ENCODE measurements around the gene NKX2-1. TPM values are rescaled to one million over a fixed set of nuclear protein-coding genes. Genes with fewer than 3 reads are reported as not detected.
A peak's percentile ranks its signal among the peaks of the same experiment; 100 is the strongest.

NKX2-1 gene
- total and polyA plus RNA-seq, 2 of the 13 experiments (the other 11 are each of a cell fraction or from before 2014, with no cell fraction given), result not detected

GRCh38 chr14:36520601-36521525, 831 bp upstream of the NKX2-1 start (continued):
- TF ChIP-seq GMEB1 (CRISPR knock-in tag; IDR thresholded peaks at IDR 0.05; ENCODE audit: borderline replicate concordance), result no peak
- no peak for TF ChIP-seq ZMYM4 (CRISPR knock-in tag; IDR thresholded peaks at IDR 0.05)
- TF ChIP-seq MIER3 (CRISPR knock-in tag; IDR thresholded peaks at IDR 0.05; ENCODE audit: borderline replicate concordance), result no peak
- TF ChIP-seq ZBTB42 (CRISPR knock-in tag; IDR thresholded peaks at IDR 0.05), result no peak
- TF ChIP-seq ATF3 (CRISPR knock-in tag; IDR thresholded peaks at IDR 0.05), result no peak
- no peak for TF ChIP-seq CEBPG (CRISPR knock-in tag; IDR thresholded peaks at IDR 0.05)
- TF ChIP-seq ZIK1 (CRISPR knock-in tag; IDR thresholded peaks at IDR 0.05; ENCODE audit: borderline replicate concordance, low read depth), result no peak
- TF ChIP-seq, protein P1, sequence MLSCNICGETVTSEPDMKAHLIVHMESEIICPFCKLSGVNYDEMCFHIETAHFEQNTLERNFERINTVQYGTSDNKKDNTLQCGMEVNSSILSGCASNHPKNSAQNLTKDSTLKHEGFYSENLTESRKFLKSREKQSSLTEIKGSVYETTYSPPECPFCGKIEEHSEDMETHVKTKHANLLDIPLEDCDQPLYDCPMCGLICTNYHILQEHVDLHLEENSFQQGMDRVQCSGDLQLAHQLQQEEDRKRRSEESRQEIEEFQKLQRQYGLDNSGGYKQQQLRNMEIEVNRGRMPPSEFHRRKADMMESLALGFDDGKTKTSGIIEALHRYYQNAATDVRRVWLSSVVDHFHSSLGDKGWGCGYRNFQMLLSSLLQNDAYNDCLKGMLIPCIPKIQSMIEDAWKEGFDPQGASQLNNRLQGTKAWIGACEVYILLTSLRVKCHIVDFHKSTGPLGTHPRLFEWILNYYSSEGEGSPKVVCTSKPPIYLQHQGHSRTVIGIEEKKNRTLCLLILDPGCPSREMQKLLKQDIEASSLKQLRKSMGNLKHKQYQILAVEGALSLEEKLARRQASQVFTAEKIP (CRISPR knock-in tag; IDR thresholded peaks at IDR 0.05; ENCODE audit: borderline replicate concordance), result no peak
- TF ChIP-seq ZNF558 (CRISPR knock-in tag; IDR thresholded peaks at IDR 0.05; ENCODE audit: borderline replicate concordance), result no peak
- TF ChIP-seq KDM2A (CRISPR knock-in tag; IDR thresholded peaks at IDR 0.05; ENCODE audit: borderline replicate concordance, low read depth), result peak; percentile 95
- TF ChIP-seq ZNF775 (CRISPR knock-in tag; IDR thresholded peaks at IDR 0.05; ENCODE audit: borderline replicate concordance), result no peak
- TF ChIP-seq, protein P2, sequence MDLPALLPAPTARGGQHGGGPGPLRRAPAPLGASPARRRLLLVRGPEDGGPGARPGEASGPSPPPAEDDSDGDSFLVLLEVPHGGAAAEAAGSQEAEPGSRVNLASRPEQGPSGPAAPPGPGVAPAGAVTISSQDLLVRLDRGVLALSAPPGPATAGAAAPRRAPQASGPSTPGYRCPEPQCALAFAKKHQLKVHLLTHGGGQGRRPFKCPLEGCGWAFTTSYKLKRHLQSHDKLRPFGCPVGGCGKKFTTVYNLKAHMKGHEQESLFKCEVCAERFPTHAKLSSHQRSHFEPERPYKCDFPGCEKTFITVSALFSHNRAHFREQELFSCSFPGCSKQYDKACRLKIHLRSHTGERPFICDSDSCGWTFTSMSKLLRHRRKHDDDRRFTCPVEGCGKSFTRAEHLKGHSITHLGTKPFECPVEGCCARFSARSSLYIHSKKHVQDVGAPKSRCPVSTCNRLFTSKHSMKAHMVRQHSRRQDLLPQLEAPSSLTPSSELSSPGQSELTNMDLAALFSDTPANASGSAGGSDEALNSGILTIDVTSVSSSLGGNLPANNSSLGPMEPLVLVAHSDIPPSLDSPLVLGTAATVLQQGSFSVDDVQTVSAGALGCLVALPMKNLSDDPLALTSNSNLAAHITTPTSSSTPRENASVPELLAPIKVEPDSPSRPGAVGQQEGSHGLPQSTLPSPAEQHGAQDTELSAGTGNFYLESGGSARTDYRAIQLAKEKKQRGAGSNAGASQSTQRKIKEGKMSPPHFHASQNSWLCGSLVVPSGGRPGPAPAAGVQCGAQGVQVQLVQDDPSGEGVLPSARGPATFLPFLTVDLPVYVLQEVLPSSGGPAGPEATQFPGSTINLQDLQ (CRISPR knock-in tag; IDR thresholded peaks at IDR 0.05), result no peak
- no peak for TF ChIP-seq KDM3A (CRISPR knock-in tag; IDR thresholded peaks at IDR 0.05; ENCODE audit: low read depth)
- TF ChIP-seq NR2F2 (IDR thresholded peaks at IDR 0.05; ENCODE audit: borderline replicate concordance, low read depth), result no peak
- TF ChIP-seq ZNF776 (CRISPR knock-in tag; IDR thresholded peaks at IDR 0.05), result no peak; the same call in 1 of the 2 replicates
- TF ChIP-seq, protein P3, sequence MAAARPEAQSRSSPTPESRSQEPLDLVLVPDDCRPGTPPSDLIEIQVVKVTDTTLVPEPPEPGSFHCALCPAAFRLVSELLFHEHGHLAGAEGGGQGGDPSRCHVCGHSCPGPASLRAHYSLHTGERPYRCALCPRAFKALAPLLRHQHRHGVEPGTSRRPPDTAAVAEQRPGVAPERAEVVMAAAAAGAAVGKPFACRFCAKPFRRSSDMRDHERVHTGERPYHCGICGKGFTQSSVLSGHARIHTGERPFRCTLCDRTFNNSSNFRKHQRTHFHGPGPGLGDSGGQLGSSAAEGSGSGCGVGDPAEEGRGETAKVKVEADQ (CRISPR knock-in tag; IDR thresholded peaks at IDR 0.05; ENCODE audit: borderline replicate concordance), result no peak
- TF ChIP-seq KAT2B (IDR thresholded peaks at IDR 0.05; ENCODE audit: borderline replicate concordance, low read depth, low read length), result no peak
- TF ChIP-seq, protein P4, sequence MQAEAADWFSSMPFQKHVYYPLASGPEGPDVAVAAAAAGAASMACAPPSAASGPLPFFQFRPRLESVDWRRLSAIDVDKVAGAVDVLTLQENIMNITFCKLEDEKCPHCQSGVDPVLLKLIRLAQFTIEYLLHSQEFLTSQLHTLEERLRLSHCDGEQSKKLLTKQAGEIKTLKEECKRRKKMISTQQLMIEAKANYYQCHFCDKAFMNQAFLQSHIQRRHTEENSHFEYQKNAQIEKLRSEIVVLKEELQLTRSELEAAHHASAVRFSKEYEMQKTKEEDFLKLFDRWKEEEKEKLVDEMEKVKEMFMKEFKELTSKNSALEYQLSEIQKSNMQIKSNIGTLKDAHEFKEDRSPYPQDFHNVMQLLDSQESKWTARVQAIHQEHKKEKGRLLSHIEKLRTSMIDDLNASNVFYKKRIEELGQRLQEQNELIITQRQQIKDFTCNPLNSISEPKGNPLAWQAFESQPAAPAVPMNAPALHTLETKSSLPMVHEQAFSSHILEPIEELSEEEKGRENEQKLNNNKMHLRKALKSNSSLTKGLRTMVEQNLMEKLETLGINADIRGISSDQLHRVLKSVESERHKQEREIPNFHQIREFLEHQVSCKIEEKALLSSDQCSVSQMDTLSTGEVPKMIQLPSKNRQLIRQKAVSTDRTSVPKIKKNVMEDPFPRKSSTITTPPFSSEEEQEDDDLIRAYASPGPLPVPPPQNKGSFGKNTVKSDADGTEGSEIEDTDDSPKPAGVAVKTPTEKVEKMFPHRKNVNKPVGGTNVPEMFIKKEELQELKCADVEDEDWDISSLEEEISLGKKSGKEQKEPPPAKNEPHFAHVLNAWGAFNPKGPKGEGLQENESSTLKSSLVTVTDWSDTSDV (CRISPR knock-in tag; IDR thresholded peaks at IDR 0.05), result no peak

All from HepG2 (cell line).